Mesothelial cell of epicardium (in vitro differentiated cells): ENCODE results near the gene RHOBTB3. TPM values are rescaled to one million over a fixed set of nuclear protein-coding genes. Genes with fewer than 3 reads are reported as not detected.

ENCODE experiments used
- DNase-seq, 2 experiments: peaks; one replicate each; pipeline ENCODE4 v3.0.0; 2021; ENCODE audit warnings: low spot score in 2 of 2; ENCODE audit not compliant: unreplicated experiment in 2 of 2
- H3K27ac Mint-ChIP-seq: 2 replicates; pipeline ENCODE4 v1.8.0; 2021; ENCODE audit warnings: mixed read lengths
- H3K27me3 Mint-ChIP-seq: 2 replicates; pipeline ENCODE4 v1.8.0; 2021; ENCODE audit warnings: low read depth, mixed read lengths
- H3K36me3 Mint-ChIP-seq: 2 replicates; pipeline ENCODE4 v1.8.0; 2021; ENCODE audit warnings: mixed read lengths
- H3K4me1 Mint-ChIP-seq: 2 replicates; pipeline ENCODE4 v1.8.0; 2021; ENCODE audit warnings: mixed read lengths
- H3K4me3 Mint-ChIP-seq: 2 replicates; pipeline ENCODE4 v1.8.0; 2021; ENCODE audit warnings: mild to moderate bottlenecking, moderate library complexity, mixed read lengths
- H3K9me3 Mint-ChIP-seq: 2 replicates; pipeline ENCODE4 v1.8.0; 2021; ENCODE audit warnings: mixed read lengths
- total RNA-seq: library from RNA; stranded (reverse); gene quantifications from 3 replicates; pipeline ENCODE4 v1.2.1, GENCODE V29; 2021
- TF ChIP-seq, protein P1 (sequence below): fragments of 200-600 bp; sonication (generic); IDR thresholded peaks from one replicate; pipeline ENCODE4 v1.5.0; 2021; ENCODE audit warnings: antibody characterized with exemption; ENCODE audit not compliant: unreplicated experiment

RHOBTB3 gene
- total RNA-seq, 1 donor from 2014 or later, result 153 TPM

DNA sequence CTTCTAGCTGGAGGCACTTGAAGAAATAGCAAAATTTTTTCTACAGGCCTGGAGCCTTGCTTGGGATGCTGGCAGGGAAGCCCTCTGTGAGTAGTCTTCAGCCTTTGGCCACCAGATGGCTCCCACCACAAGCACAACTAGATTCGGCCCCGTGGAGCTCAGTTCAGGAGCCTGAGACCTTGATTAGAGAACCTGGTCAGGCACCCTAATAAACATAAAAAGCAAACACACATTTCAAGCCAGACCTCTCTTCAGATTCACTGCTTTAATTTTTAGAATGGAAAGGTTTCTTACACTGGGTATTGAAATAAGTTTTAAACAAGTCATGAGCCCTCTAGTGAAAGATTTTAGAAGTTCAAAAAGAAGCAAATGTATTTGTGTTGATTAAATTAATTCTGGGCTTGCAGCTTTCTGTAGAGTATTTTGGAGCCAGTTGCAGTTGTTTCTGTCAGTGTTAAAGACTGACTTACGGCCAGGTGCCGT lies 50.0 kb downstream of the RHOBTB3 start:
- Mint-ChIP-seq H3K4me1 (peaks cover 27% of the 10 kb centered on the region), H3K27me3 (no peaks in the 10 kb centered on the region), H3K9me3 (no peaks in the 10 kb centered on the region), H3K36me3 (peaks cover 35% of the 10 kb centered on the region), H3K4me3 (no peak overlapping the region), H3K27ac (peak overlapping the region; percentile 97)
- DNase-seq, result peak; percentile 31 to 66
- TF ChIP-seq, protein P1, sequence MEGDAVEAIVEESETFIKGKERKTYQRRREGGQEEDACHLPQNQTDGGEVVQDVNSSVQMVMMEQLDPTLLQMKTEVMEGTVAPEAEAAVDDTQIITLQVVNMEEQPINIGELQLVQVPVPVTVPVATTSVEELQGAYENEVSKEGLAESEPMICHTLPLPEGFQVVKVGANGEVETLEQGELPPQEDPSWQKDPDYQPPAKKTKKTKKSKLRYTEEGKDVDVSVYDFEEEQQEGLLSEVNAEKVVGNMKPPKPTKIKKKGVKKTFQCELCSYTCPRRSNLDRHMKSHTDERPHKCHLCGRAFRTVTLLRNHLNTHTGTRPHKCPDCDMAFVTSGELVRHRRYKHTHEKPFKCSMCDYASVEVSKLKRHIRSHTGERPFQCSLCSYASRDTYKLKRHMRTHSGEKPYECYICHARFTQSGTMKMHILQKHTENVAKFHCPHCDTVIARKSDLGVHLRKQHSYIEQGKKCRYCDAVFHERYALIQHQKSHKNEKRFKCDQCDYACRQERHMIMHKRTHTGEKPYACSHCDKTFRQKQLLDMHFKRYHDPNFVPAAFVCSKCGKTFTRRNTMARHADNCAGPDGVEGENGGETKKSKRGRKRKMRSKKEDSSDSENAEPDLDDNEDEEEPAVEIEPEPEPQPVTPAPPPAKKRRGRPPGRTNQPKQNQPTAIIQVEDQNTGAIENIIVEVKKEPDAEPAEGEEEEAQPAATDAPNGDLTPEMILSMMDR, result peak; percentile 75

DNA sequence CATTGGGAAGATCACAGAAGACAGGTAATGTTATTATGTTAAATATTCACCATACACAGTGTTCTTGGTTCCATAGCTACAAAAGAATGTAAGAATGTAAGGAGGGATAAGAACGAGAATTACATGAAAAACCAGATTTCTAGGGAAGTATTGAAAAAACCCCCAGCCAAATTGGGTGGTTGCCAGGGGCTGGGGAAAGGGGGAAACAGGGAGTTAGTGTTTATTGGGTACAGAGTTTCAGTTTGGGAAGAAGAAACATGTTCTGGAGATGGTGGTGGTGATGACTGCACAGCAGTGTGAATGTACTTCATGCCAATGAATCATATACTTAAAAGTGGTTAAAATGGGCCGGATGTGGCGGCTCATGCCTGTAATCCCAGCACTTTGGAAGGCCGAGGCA lies 51.0 kb downstream of the RHOBTB3 start:
- TF ChIP-seq, protein P1, result no peak
- peak; percentile 38 to 70 for DNase-seq
- Mint-ChIP-seq H3K9me3 (no peaks in the 10 kb centered on the region), H3K27ac (peak overlapping the region; percentile 97), H3K4me1 (peaks cover 27% of the 10 kb centered on the region), H3K4me3 (no peak overlapping the region), H3K36me3 (peaks cover 37% of the 10 kb centered on the region), H3K27me3 (no peaks in the 10 kb centered on the region)

DNA sequence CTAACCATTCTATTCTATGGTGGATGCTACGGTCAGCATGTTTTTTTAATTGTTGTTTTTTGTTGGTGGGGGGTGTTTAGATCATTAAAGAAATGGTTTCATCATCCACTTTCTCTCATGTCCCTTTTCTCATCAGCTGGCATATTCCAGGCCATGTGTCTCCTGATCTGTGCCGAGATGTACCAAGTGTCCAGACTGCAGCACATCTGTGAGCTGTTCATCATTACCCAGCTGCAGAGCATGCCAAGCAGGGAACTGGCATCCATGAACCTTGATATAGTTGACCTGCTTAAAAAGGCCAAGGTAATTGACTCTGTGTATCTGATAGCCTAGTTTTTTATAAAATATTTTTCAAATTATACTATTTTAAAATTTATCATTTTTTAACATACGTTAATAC lies 52.5 kb downstream of the RHOBTB3 start:
- Mint-ChIP-seq H3K27ac (no peak overlapping the region), H3K27me3 (no peaks in the 10 kb centered on the region), H3K4me3 (no peak overlapping the region), H3K36me3 (peaks cover 40% of the 10 kb centered on the region), H3K9me3 (no peaks in the 10 kb centered on the region), H3K4me1 (peaks cover 33% of the 10 kb centered on the region)
- TF ChIP-seq, protein P1, result no peak
- no peak for DNase-seq

DNA sequence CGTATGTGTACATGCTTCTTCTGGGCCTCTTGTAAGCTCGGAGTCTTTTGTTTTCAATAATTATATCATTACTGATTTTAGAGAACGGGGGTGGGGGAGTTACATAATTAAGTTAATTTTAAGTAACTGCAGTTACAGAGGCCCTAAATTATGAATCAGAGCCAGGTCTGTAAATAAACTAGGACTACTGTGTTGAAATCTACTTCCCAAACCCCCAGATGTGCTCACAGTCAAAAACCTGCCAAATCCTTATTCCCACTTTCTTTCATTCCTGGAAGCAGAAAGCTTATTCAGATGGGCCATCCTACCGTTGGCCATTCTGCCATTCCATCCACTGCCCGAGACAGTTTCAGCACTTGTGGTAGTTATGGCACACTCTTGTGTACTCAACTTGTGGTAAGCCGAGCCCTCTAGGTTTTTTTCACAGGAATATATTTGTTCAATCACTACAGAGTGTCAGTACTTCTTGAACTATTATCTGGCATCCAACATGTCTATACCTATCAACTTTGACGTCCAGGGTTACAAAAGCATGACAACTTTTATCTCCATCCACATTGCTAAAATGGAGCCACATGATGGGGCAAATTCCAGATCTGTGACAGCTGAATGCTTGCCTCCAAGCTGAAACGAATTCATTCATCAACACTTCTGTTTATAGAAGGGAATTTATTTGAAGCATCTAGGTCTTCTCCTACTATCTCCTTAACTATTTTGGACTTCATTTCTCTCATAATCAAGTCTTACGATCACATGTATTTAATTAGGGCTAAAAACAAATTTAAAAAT lies 53.6 kb downstream of the RHOBTB3 start:
- H3K4me3 Mint-ChIP-seq, result no peak overlapping the region
- TF ChIP-seq, protein P1, result no peak
- H3K27me3 Mint-ChIP-seq, result no peaks in the 10 kb centered on the region
- no peaks in the 10 kb centered on the region for H3K9me3 Mint-ChIP-seq
- peaks cover 42% of the 10 kb centered on the region for H3K36me3 Mint-ChIP-seq
- no peak for DNase-seq
- H3K4me1 Mint-ChIP-seq, result peaks cover 35% of the 10 kb centered on the region
- H3K27ac Mint-ChIP-seq, result no peak overlapping the region

DNA sequence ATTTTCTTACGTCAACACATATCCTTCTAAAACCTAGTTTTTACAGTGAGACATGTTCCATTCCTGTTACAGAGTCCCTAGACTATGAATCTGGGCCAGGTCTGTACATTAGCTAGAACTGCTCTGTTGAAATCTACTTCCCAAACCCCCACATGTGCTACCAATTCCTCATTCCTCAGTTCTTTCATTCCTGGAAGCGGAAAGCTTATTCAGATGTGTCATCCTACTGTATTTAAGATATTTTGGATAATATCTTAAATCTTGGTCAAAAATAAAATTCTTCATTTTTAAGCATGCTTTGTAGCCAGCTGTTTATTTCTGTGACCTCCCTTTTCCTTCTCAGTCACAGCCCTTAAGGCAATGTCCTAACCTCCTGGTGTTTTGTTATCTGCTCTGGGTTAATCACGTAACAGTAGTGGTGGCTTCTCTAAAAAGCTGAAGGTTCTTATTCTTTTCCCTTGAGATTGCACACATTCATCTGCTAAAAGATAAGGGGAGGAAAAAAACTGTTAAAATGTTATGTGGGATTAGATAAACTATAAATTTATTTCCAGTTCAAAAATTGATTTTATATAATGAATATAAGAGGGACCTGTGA lies 55.8 kb downstream of the RHOBTB3 start:
- Mint-ChIP-seq H3K36me3 (peaks cover 44% of the 10 kb centered on the region), H3K4me3 (no peak overlapping the region), H3K9me3 (no peaks in the 10 kb centered on the region), H3K27me3 (no peaks in the 10 kb centered on the region), H3K4me1 (peaks cover 24% of the 10 kb centered on the region), H3K27ac (peak overlapping the region; percentile 11)
- no peak for DNase-seq
- TF ChIP-seq, protein P1, result no peak
